Panc1 (cell line): Measurements from ENCODE around the gene RNF39. TPM values are rescaled to one million over a fixed set of nuclear protein-coding genes. Genes with fewer than 3 reads are reported as not detected.

Experiments
- ATAC-seq: fragments of 200-7000 bp; cut with Tn5 transposase; 2 replicates; pipeline ENCODE4 v1.9.1; 2020; ENCODE audit warnings: mild to moderate bottlenecking, moderate library complexity
- BruUV-seq: library from RNA; stranded (reverse); fragments of 400-500 nt; replicated peaks from 2 replicates; lab custom pipeline; 2021; lab: Mats Ljungman, UMichigan
- CTCF ChIA-PET: fragments of 300-600 bp; sonication (Branson Sonifier 250); formaldehyde crosslinking; loops from one replicate; lab custom pipeline; 2022; ENCODE audit warnings: antibody characterized with exemption; lab: Charles Lee
- POLR2A ChIA-PET: fragments of 300-600 bp; sonication (Branson Sonifier 250); formaldehyde crosslinking; loops from one replicate; lab custom pipeline; 2022; ENCODE audit warnings: antibody characterized with exemption; lab: Charles Lee
- DNase-seq: peaks from one replicate; pipeline ENCODE4 v3.0.0-alpha.2; 2010; ENCODE audit warnings: low read depth, low spot score
- H3K27ac ChIP-seq: 2 replicates; pipeline ENCODE4 v1.5.1; 2011; ENCODE audit warnings: mild to moderate bottlenecking, low read length, inconsistent platforms
- H3K27me3 ChIP-seq: fragments of 200-500 bp; sonication (Bioruptor generic); 2 replicates; pipeline ENCODE4 v1.6.0; 2014; ENCODE audit warnings: low read length, inconsistent platforms; ENCODE audit not compliant: control insufficient read depth, insufficient read depth
- H3K36me3 ChIP-seq: fragments of 200-500 bp; sonication (Bioruptor generic); 2 replicates; pipeline ENCODE4 v1.5.1; 2014; ENCODE audit warnings: inconsistent platforms, mild to moderate bottlenecking, low read length, moderate library complexity; ENCODE audit not compliant: control insufficient read depth, insufficient read depth
- H3K4me1 ChIP-seq: 2 replicates; pipeline ENCODE4 v1.5.1; 2011; ENCODE audit warnings: inconsistent platforms, mild to moderate bottlenecking, low read length, moderate library complexity; ENCODE audit not compliant: control insufficient read depth, insufficient read depth
- H3K4me3 ChIP-seq, 2 experiments: 2 replicates each; pipeline ENCODE4 v1.5.1; 2011 to 2012; ENCODE audit warnings: low read depth in 2 of 2, low read length in 2 of 2, mild to moderate bottlenecking in 2 of 2, inconsistent platforms in 1 of 2, moderate library complexity in 1 of 2
- H3K9me3 ChIP-seq: fragments of 200-500 bp; sonication (Bioruptor generic); 2 replicates; pipeline ENCODE4 v1.5.1; 2014; ENCODE audit warnings: low read depth, mild to moderate bottlenecking, inconsistent platforms, low read length, moderate library complexity; ENCODE audit not compliant: control insufficient read depth, insufficient read depth
- CTCF ChIP-seq: fragments of 450-650 bp; IDR thresholded peaks from 2 replicates; pipeline ENCODE4 v1.5.1; 2017; ENCODE audit warnings: mild to moderate bottlenecking
- POLR2AphosphoS5 ChIP-seq: IDR thresholded peaks from 2 replicates; pipeline ENCODE4 v1.6.1; 2012; ENCODE audit warnings: mild to moderate bottlenecking, low read depth, low read length, moderate library complexity
- REST ChIP-seq, 2 experiments: IDR thresholded peaks; 2 replicates each; pipeline ENCODE4 v1.6.1; 2011 to 2012; ENCODE audit warnings: low read depth in 2 of 2, control low read depth in 1 of 2, low read length in 1 of 2, mild to moderate bottlenecking in 1 of 2, moderate library complexity in 1 of 2; ENCODE audit not compliant: insufficient read depth in 1 of 2
- SIN3A ChIP-seq: IDR thresholded peaks from 2 replicates; pipeline ENCODE4 v1.6.1; 2012; ENCODE audit warnings: low read depth, mild to moderate bottlenecking, low read length, moderate library complexity, borderline replicate concordance; ENCODE audit not compliant: insufficient read depth
- TCF7L2 ChIP-seq: IDR thresholded peaks from 2 replicates; pipeline ENCODE4 v1.6.1; 2011; ENCODE audit warnings: mild to moderate bottlenecking, low read depth, low read length, inconsistent platforms
- in situ Hi-C: cut with HindIII; loops from 2 replicates; pipeline ENCODE4 v1.10.0; 2016; ENCODE audit warnings: low sequenced_read_pairs, low pct_unique_long_range_greater_than_20kb
- intact Hi-C: fragments of 100-400 bp; cut with micrococcal nuclease; formaldehyde crosslinking; loops from one replicate; pipeline ENCODE4 v1.10.0; 2022; ENCODE audit not compliant: unreplicated experiment
- total RNA-seq: library from RNA; stranded (reverse); gene quantifications from one replicate; pipeline ENCODE4 v1.2.1, GENCODE V29; 2021; ENCODE audit not compliant: unreplicated experiment

The RNF39 gene
- total RNA-seq, 1 experiment from 2014 or later: not detected

GRCh38 chr6:30044630-30045029 lies 30.9 kb downstream of the RNF39 start:
- DNase-seq (no peak), ATAC-seq (no peak)
- no peaks in the 10 kb centered on the region for H3K4me1 ChIP-seq
- BruUV-seq: no TSS peak
- ChIA-PET CTCF (no interaction called here), POLR2A (no interaction called here)
- intact Hi-C loops: no loop called here
- no peak for TF ChIP-seq CTCF
- no peak for TF ChIP-seq REST (IDR thresholded peaks at IDR 0.05; ENCODE audit: insufficient read depth in 1 of 2, low read depth in 2 of 2, low read length in 1 of 2)
- no peak for TF ChIP-seq SIN3A
- TF ChIP-seq POLR2AphosphoS5: no peak
- H3K27me3 ChIP-seq: no peaks in the 10 kb centered on the region
- in situ Hi-C loops: no loop called here
- no peaks in the 10 kb centered on the region for H3K9me3 ChIP-seq
- no peak overlapping the region for H3K27ac ChIP-seq
- H3K36me3 ChIP-seq: no peaks in the 10 kb centered on the region
- H3K4me3 ChIP-seq: no peak overlapping the region

GRCh38 chr6:30043744-30044143 lies 31.8 kb downstream of the RNF39 start:
- no peak overlapping the region for H3K27ac ChIP-seq
- H3K36me3 ChIP-seq: no peaks in the 10 kb centered on the region
- H3K27me3 ChIP-seq: no peaks in the 10 kb centered on the region
- ChIA-PET CTCF (no interaction called here), POLR2A (no interaction called here)
- DNase-seq (no peak), ATAC-seq (no peak)
- in situ Hi-C loops (no loop called here), intact Hi-C loops (no loop called here)
- H3K9me3 ChIP-seq: no peaks in the 10 kb centered on the region
- TF ChIP-seq SIN3A (no peak), CTCF (no peak)
- BruUV-seq: no TSS peak
- no peaks in the 10 kb centered on the region for H3K4me1 ChIP-seq
- H3K4me3 ChIP-seq: no peak overlapping the region

- H3K27ac ChIP-seq: no peak overlapping the region
- no peak for DNase-seq
- intact Hi-C loops (no loop called here), in situ Hi-C loops (no loop called here)
- H3K4me1 ChIP-seq: no peaks in the 10 kb centered on the region
- TF ChIP-seq SIN3A (no peak), POLR2AphosphoS5 (no peak), REST (IDR thresholded peaks at IDR 0.05; ENCODE audit: insufficient read depth in 1 of 2, low read depth in 2 of 2, low read length in 1 of 2) (no peak), TCF7L2 (no peak), CTCF (no peak)
- H3K4me3 ChIP-seq: no peak overlapping the region
- no peaks in the 10 kb centered on the region for H3K36me3 ChIP-seq
- no peak for ATAC-seq
- no peaks in the 10 kb centered on the region for H3K9me3 ChIP-seq
- BruUV-seq: no TSS peak
- no peaks in the 10 kb centered on the region for H3K27me3 ChIP-seq
- CTCF ChIA-PET: no interaction called here
- POLR2A ChIA-PET: no interaction called here
These were observed 32.7 kb downstream of the RNF39 start for GRCh38 chr6:30042914-30043313.
